Right ventricle myocardium superior (tissue), 1 donor: ENCODE results near the gene ITCH. TPM values are rescaled to one million over a fixed set of nuclear protein-coding genes. Genes with fewer than 3 reads are reported as not detected.
"Not testable (repeated sequence)": the region's sequence is repeated elsewhere in the genome, so short reads cannot be mapped to it uniquely, and the experiment has no call there.

Experiments used
- ATAC-seq: fragments of 200-7000 bp; cut with Tn5 transposase; one replicate; pipeline ENCODE4 v1.9.1; 2020; ENCODE audit warnings: mild to moderate bottlenecking; ENCODE audit not compliant: poor library complexity
- DNase-seq: peaks from one replicate; pipeline ENCODE4 v3.0.0-alpha.2; 2020
- intact Hi-C: fragments of 100-400 bp; cut with DNase I; formaldehyde crosslinking; loops from one replicate; pipeline ENCODE4 v1.11.2; 2022
- long read RNA-seq: library from polyadenylated mRNA; unstranded; transcript quantifications from one replicate; pipeline ENCODE4 v2.0.0, GENCODE V29; 2021
- total RNA-seq: library from RNA; stranded (reverse); fragmentation: NEBNext Ultra II Directional; extraction: Animal tissue kit (Norgen Biotek cat#: 25700); gene quantifications from one replicate; pipeline ENCODE4 v1.2.1, GENCODE V29; 2021
- donor health status: DM: no; HTN: yes; CAD: no; lungs with severe emphysema.

Gene ITCH
- total RNA-seq, result 39.9 TPM
- long read RNA-seq, full-length matches to known transcripts, result 4 of 11 reads
- long read RNA-seq, partial matches to known transcripts, result 3 of 11 reads
- long read RNA-seq, other reads (novel, unspliced or antisense), result 4 of 11 reads

- intact Hi-C loops, result no loop called here
- DNase-seq (peak; percentile 99), ATAC-seq (peak; percentile 100)
Measured at GRCh38 chr20:34363062-34363464, at the start of gene ITCH. Gene ITCH, plus strand, starts transcription at chr20:34363273. Its CDS starts 30,539 bp downstream, at chr20:34393812.

GRCh38 chr20:34315236-34315635, 47.8 kb upstream of the ITCH start:
- intact Hi-C loops, result loop anchor here (10.0 kb wide), 3 partner anchors 170 to 440 kb away; partner anchors contain the start of gene DYNLRB1

GRCh38 chr20:34316196-34316814, 46.8 kb upstream of the ITCH start:
- DNase-seq, result no peak
- intact Hi-C loops, result loop anchor here (10.0 kb wide), 3 partner anchors 168 to 438 kb away; partner anchors contain the start of gene DYNLRB1
- no peak for ATAC-seq

More at GRCh38 chr20:34315236-34315635, 47.8 kb upstream of the ITCH start:
- no peak for ATAC-seq
- no peak for DNase-seq

GRCh38 chr20:34318609-34319443, 44.2 kb upstream of the ITCH start:
- intact Hi-C loops, result loop anchor here (10.0 kb wide), 3 partner anchors 166 to 436 kb away; partner anchors contain the start of gene DYNLRB1
- no peak for DNase-seq

GRCh38 chr20:34320861-34321260, 42.2 kb upstream of the ITCH start:
- no peak for DNase-seq
- intact Hi-C loops, result no loop called here
- no peak for ATAC-seq

More at GRCh38 chr20:34318609-34319443, 44.2 kb upstream of the ITCH start:
- no peak for ATAC-seq

GRCh38 chr20:34322267-34323105, 40.6 kb upstream of the ITCH start:
- intact Hi-C loops, result no loop called here
- no peak for ATAC-seq
- no peak for DNase-seq

- DNase-seq, result no peak
- ATAC-seq, result no peak
- intact Hi-C loops, result no loop called here
Measured at GRCh38 chr20:34324541-34324940, 38.5 kb upstream of the ITCH start.

GRCh38 chr20:34328207-34328606, 34.9 kb upstream of the ITCH start:
- DNase-seq, ATAC-seq, intact Hi-C loops: not testable (repeated sequence)

- intact Hi-C loops, result no loop called here
- no peak for ATAC-seq
- no peak for DNase-seq
Measured at GRCh38 chr20:34328928-34329677, 34.0 kb upstream of the ITCH start.

- ATAC-seq, DNase-seq, intact Hi-C loops: not testable (repeated sequence)
Measured at GRCh38 chr20:34330861-34331544, 32.1 kb upstream of the ITCH start.

GRCh38 chr20:34331838-34332237, 31.2 kb upstream of the ITCH start:
- intact Hi-C loops, result no loop called here
- no peak for ATAC-seq
- no peak for DNase-seq

GRCh38 chr20:34332262-34332920, 30.7 kb upstream of the ITCH start:
- intact Hi-C loops, result no loop called here
- no peak for ATAC-seq
- DNase-seq, result no peak

- no peak for DNase-seq
- intact Hi-C loops, result no loop called here
- no peak for ATAC-seq
Measured at GRCh38 chr20:34333786-34334185, 29.3 kb upstream of the ITCH start.

GRCh38 chr20:34334654-34335407, 28.2 kb upstream of the ITCH start:
- intact Hi-C loops, result no loop called here
- ATAC-seq (no peak), DNase-seq (no peak)

GRCh38 chr20:34337544-34337943, 25.5 kb upstream of the ITCH start:
- intact Hi-C loops, result no loop called here
- ATAC-seq (no peak), DNase-seq (no peak)

GRCh38 chr20:34337982-34338726, 24.9 kb upstream of the ITCH start:
- ATAC-seq (no peak), DNase-seq (no peak)
- intact Hi-C loops, result no loop called here
